ENCODE data around the gene IRX3. TPM values are rescaled to one million over a fixed set of nuclear protein-coding genes. Genes with fewer than 3 reads are reported as not detected.

Gene IRX3
- total and polyA plus RNA-seq, 10 of the 15 experiments (the other 5 are each of a cell fraction or from before 2014, with no cell fraction given), result 0.05 TPM; not detected in 9

- TF ChIP-seq ELK1 (IDR thresholded peaks at IDR 0.05; ENCODE audit: low read depth, low read length), result no peak
- no peak for TF ChIP-seq REST (IDR thresholded peaks at IDR 0.05; ENCODE audit: low read depth, low read length)
Observed at GRCh38 chr16:54318941-54319340, 32.4 kb upstream of the IRX3 start (continued).

- RAD21 ChIA-PET (ENCODE audit: unreplicated experiment), result no interaction called here
- H2AFZ ChIP-seq (ENCODE audit: control insufficient read depth, low read depth, low read length), result no peak overlapping the region
- H3K9ac ChIP-seq (ENCODE audit: control insufficient read depth, insufficient read depth, low read length), result no peak overlapping the region
- H3K4me2 ChIP-seq (ENCODE audit: control insufficient read depth, insufficient read depth), result no peak overlapping the region
- FAIRE-seq (no peak), DNase-seq (ENCODE audit: low read depth, low spot score) (no peak), ATAC-seq (no peak)
- H3K4me1 ChIP-seq (ENCODE audit: control insufficient read depth, insufficient read depth, low read length), result no peaks in the 10 kb centered on the region
- 63% methylated on average over 15 of the region's 15 CpGs for WGBS (ENCODE audit: insufficient coverage, insufficient replicate concordance, low lambda C conversion rate, missing lambda C conversion rate)
- in situ Hi-C loops (cut with MboI), result no loop called here
- H3K36me3 ChIP-seq (ENCODE audit: control insufficient read depth in 2 of 2, insufficient read depth in 2 of 2, low read length in 1 of 2), result no peaks in the 10 kb centered on the region
- H3K79me2 ChIP-seq (ENCODE audit: control insufficient read depth, insufficient read depth, low read length), result no peaks in the 10 kb centered on the region
- POLR2A ChIA-PET, result no interaction called here
- H3K27me3 ChIP-seq (replicated peaks in 1 of 2; ENCODE audit: control insufficient read depth in 2 of 2, insufficient read depth in 2 of 2, low read length in 1 of 2), result no peaks in the 10 kb centered on the region
- no peak for TF ChIP-seq SPI1 (IDR thresholded peaks at IDR 0.05; ENCODE audit: borderline replicate concordance, insufficient read depth, low read depth, low read length)
- TF ChIP-seq E2F4 (IDR thresholded peaks at IDR 0.05; ENCODE audit: low read depth, low read length), result no peak
- no peak for TF ChIP-seq DPF2 (IDR thresholded peaks at IDR 0.05)
- no peak for TF ChIP-seq CBX3 (IDR thresholded peaks at IDR 0.05; ENCODE audit: borderline replicate concordance, low read depth)
- TF ChIP-seq CHD4 (IDR thresholded peaks at IDR 0.05), result no peak
- no peak for TF ChIP-seq MTA3 (IDR thresholded peaks at IDR 0.05; ENCODE audit: borderline replicate concordance, low read length)
- no peak for TF ChIP-seq SMAD5 (IDR thresholded peaks at IDR 0.05; ENCODE audit: low read depth)
- no peak for TF ChIP-seq SRF (IDR thresholded peaks at IDR 0.05; ENCODE audit: low read depth in 2 of 2, low read length in 2 of 2)
- TF ChIP-seq E2F8 (IDR thresholded peaks at IDR 0.05; ENCODE audit: low read depth, partially characterized antibody), result no peak
- TF ChIP-seq EED (IDR thresholded peaks at IDR 0.05; ENCODE audit: low read depth), result no peak
- no peak for TF ChIP-seq CREM (IDR thresholded peaks at IDR 0.05; ENCODE audit: low read depth)
- no peak overlapping the region for H3K4me3 ChIP-seq
- CTCF ChIA-PET, result no interaction called here
- no peak overlapping the region for H3K27ac ChIP-seq (ENCODE audit: control insufficient read depth, insufficient read depth)
- BruUV-seq (replicated peaks), result no TSS peak
- no peaks in the 10 kb centered on the region for H3K9me3 ChIP-seq (replicated peaks; ENCODE audit: control insufficient read depth, insufficient read depth, low read length)
- intact Hi-C loops (cut with micrococcal nuclease; ENCODE audit: unreplicated experiment), result no loop called here
- SMC1A ChIA-PET (ENCODE audit: uncharacterized antibody, unreplicated experiment), result no interaction called here
- H4K20me1 ChIP-seq (ENCODE audit: control insufficient read depth, insufficient read depth), result no peaks in the 10 kb centered on the region
Observed at GRCh38 chr16:54317101-54317611, 30.6 kb upstream of the IRX3 start.

All from GM12878 (cell line).